Measurements from ENCODE around the gene METTL22.

- no peak for TF ChIP-seq CTCF (IDR thresholded peaks at IDR 0.05)
- no peak for TF ChIP-seq EZH2 (IDR thresholded peaks at IDR 0.05; ENCODE audit: borderline replicate concordance, insufficient read depth, low read depth, low read length, poor library complexity, severe bottlenecking)
Measured at GRCh38 chr16:8622315-8622656, 788 bp downstream of the METTL22 start.

Measured in B cell (primary cell).